K562 (cell line): ENCODE measurements around the gene NUP210. TPM values are rescaled to one million over a fixed set of nuclear protein-coding genes. Genes with fewer than 3 reads are reported as not detected.

Experiments used
- BCLAF1 ChIP-seq, 2 experiments: fragments of 450-650 bp in 1 of 2; IDR thresholded peaks; 2 replicates each; pipeline ENCODE4 v1.6.1; 2011 to 2017; ENCODE audit warnings: low read depth in 2 of 2, antibody characterized with exemption in 1 of 2, borderline replicate concordance in 1 of 2, low read length in 1 of 2, mild to moderate bottlenecking in 1 of 2, mixed read lengths in 1 of 2; ENCODE audit not compliant: control insufficient read depth in 1 of 2
- HDAC6 ChIP-seq: IDR thresholded peaks from 2 replicates; pipeline ENCODE4 v1.6.1; 2012; ENCODE audit warnings: low read depth, mild to moderate bottlenecking, control low read depth, inconsistent platforms, low read length, moderate library complexity
- HDGF ChIP-seq: fragments of 450-650 bp; IDR thresholded peaks from 2 replicates; pipeline ENCODE4 v1.6.1; 2016
- RERE ChIP-seq: sonication (generic); formaldehyde crosslinking; IDR thresholded peaks from 2 replicates; pipeline ENCODE4 v1.8.0; 2023; ENCODE audit warnings: missing genetic modification reagents, mild to moderate bottlenecking, borderline replicate concordance
- RNF219 ChIP-seq: fragments of 250-450 bp; sonication (Bioruptor Pico); IDR thresholded peaks from 2 replicates; pipeline ENCODE4 v1.5.0; 2022; ENCODE audit warnings: mild to moderate bottlenecking
- ZNF263 ChIP-seq: sonication (generic); formaldehyde crosslinking; IDR thresholded peaks from 2 replicates; pipeline ENCODE4 v1.8.0; 2022; ENCODE audit warnings: mild to moderate bottlenecking, missing genetic modification reagents, borderline replicate concordance
- polyA plus RNA-seq, 8 experiments: library from polyadenylated mRNA; depleted of rRNA in 4 of 8; stranded (reverse) in 5 of 8; unstranded in 3 of 8; fragments of >200 nt; fragmentation: Nextera tagmentation in 2 of 8; fragmentation: Illumina TruSeq in 1 of 8; extraction: Ambion mirVana in 2 of 8; extraction: Trizol in 1 of 8; gene quantifications; 2 replicates each; pipeline versions ENCODE4 v1.2.1 to v1.2.3, GENCODE V29; 2011 to 2014; ENCODE audit warnings: inconsistent platforms in 1 of 8, missing spikeins in 1 of 8
- total RNA-seq, 7 experiments: library from RNA; depleted of rRNA in 6 of 7; stranded (reverse); fragments of >200 nt in 6 of 7; fragmentation: Illumina TruSeq in 2 of 7; extraction: Trizol in 2 of 7; gene quantifications; 2 replicates each; pipeline versions ENCODE4 v1.2.1 to v1.2.3, GENCODE V29; 2011 to 2021; ENCODE audit warnings: low replicate concordance in 1 of 7

Gene NUP210
- total and polyA plus RNA-seq, 9 of the 15 experiments (the other 6 are each of a cell fraction or from before 2014, with no cell fraction given): 1.2 to 138 (median 44.0) TPM

- TF ChIP-seq RERE (CRISPR knock-in tag): no peak
- TF ChIP-seq BCLAF1 (IDR thresholded peaks at IDR 0.05; ENCODE audit: borderline replicate concordance in 1 of 2, control insufficient read depth in 1 of 2, low read depth in 2 of 2, low read length in 1 of 2): 0 out of 4 replicates have a peak, but pooled peaks of 1 of the 2 experiments have one; percentile 28
- TF ChIP-seq ZNF263 (CRISPR knock-in tag): peak; percentile 62; the same call in 1 of the 2 replicates
- TF ChIP-seq RNF219 (CRISPR knock-in tag): no peak
- TF ChIP-seq HDGF: no peak
- TF ChIP-seq HDAC6: no peak
Measured at GRCh38 chr3:13461169-13462124, 41.3 kb upstream of the NUP210 start (continued).
